WTC11 (cell line): ENCODE results near the gene B4GAT1. TPM values are rescaled to one million over a fixed set of nuclear protein-coding genes. Genes with fewer than 3 reads are reported as not detected.

Experiments used
- ATAC-seq: fragments of 200-7000 bp; cut with Tn5 transposase; 2 replicates; pipeline ENCODE4 v1.10.0; 2021; ENCODE audit warnings: mild to moderate bottlenecking, moderate library complexity
- CTCF ChIA-PET: fragments of 300-600 bp; sonication (Branson Sonifier 250); formaldehyde crosslinking; loops from one replicate; lab custom pipeline; 2021; ENCODE audit warnings: antibody characterized with exemption; lab: Charles Lee
- POLR2A ChIA-PET: fragments of 350-600 bp; sonication (Branson Sonifier 250); formaldehyde crosslinking; loops from one replicate; lab custom pipeline; 2021; ENCODE audit warnings: antibody characterized with exemption; lab: Charles Lee
- DNase-seq: peaks from one replicate; pipeline ENCODE4 v3.0.0; 2021; ENCODE audit warnings: low spot score
- H3K27ac Mint-ChIP-seq: 2 replicates; pipeline ENCODE4 v1.8.0; 2021; ENCODE audit warnings: mixed read lengths
- H3K27me3 Mint-ChIP-seq: 2 replicates; pipeline ENCODE4 v1.8.0; 2021; ENCODE audit warnings: low read depth, mild to moderate bottlenecking, moderate library complexity, mixed read lengths
- H3K36me3 Mint-ChIP-seq: 2 replicates; pipeline ENCODE4 v1.8.0; 2021; ENCODE audit warnings: mixed read lengths
- H3K4me1 Mint-ChIP-seq: 2 replicates; pipeline ENCODE4 v1.8.0; 2022; ENCODE audit warnings: mixed read lengths
- H3K4me3 Mint-ChIP-seq: 2 replicates; pipeline ENCODE4 v1.8.0; 2021; ENCODE audit warnings: mild to moderate bottlenecking, moderate library complexity, mixed read lengths
- H3K9me3 Mint-ChIP-seq: 2 replicates; pipeline ENCODE4 v1.8.0; 2021; ENCODE audit warnings: mixed read lengths
- CREB1 ChIP-seq: sonication (generic); formaldehyde crosslinking; IDR thresholded peaks from 2 replicates; pipeline ENCODE4 v1.8.0; 2023; ENCODE audit warnings: mild to moderate bottlenecking, missing genetic modification reagents
- CTCF ChIP-seq: fragments of 200-600 bp; IDR thresholded peaks from 2 replicates; pipeline ENCODE4 v1.8.0; 2022; ENCODE audit warnings: antibody characterized with exemption
- ERG ChIP-seq: fragments of 250-450 bp; sonication (Bioruptor Pico); IDR thresholded peaks from 2 replicates; pipeline ENCODE4 v1.8.0; 2021; ENCODE audit warnings: mild to moderate bottlenecking
- HMGXB4 ChIP-seq: sonication (generic); formaldehyde crosslinking; IDR thresholded peaks from 2 replicates; pipeline ENCODE4 v1.8.1; 2023; ENCODE audit warnings: mild to moderate bottlenecking, moderate library complexity, missing genetic modification reagents
- KAT7 ChIP-seq: sonication (generic); formaldehyde crosslinking; IDR thresholded peaks from 2 replicates; pipeline ENCODE4 v1.8.1; 2023; ENCODE audit warnings: missing genetic modification reagents, mild to moderate bottlenecking, borderline replicate concordance
- NFE2L1 ChIP-seq: sonication (generic); formaldehyde crosslinking; IDR thresholded peaks from 2 replicates; pipeline ENCODE4 v1.8.1; 2023; ENCODE audit warnings: missing genetic modification reagents
- NFYB ChIP-seq: sonication (generic); formaldehyde crosslinking; conservative IDR thresholded peaks from 2 replicates; pipeline ENCODE4 v1.8.0; 2022; ENCODE audit warnings: low read depth, missing genetic modification reagents
- NR1H2 ChIP-seq: sonication (generic); formaldehyde crosslinking; IDR thresholded peaks from 2 replicates; pipeline ENCODE4 v1.9.0; 2021; ENCODE audit warnings: mild to moderate bottlenecking, moderate library complexity, missing genetic modification reagents
- RELA ChIP-seq: sonication (generic); formaldehyde crosslinking; IDR thresholded peaks from 2 replicates; pipeline ENCODE4 v1.8.1; 2022; ENCODE audit warnings: missing genetic modification reagents, mild to moderate bottlenecking, borderline replicate concordance
- SP1 ChIP-seq: sonication (generic); formaldehyde crosslinking; conservative IDR thresholded peaks from 2 replicates; pipeline ENCODE4 v1.8.1; 2022; ENCODE audit warnings: missing genetic modification reagents
- STAT6 ChIP-seq: sonication (generic); formaldehyde crosslinking; conservative IDR thresholded peaks from 2 replicates; pipeline ENCODE4 v1.8.1; 2023; ENCODE audit warnings: mild to moderate bottlenecking, low read depth, missing genetic modification reagents, moderate library complexity
- ZNF396 ChIP-seq: fragments of 250-450 bp; sonication (Bioruptor Pico); IDR thresholded peaks from 2 replicates; pipeline ENCODE4 v1.8.0; 2021; ENCODE audit warnings: mild to moderate bottlenecking, moderate library complexity, borderline replicate concordance
- total RNA-seq: library from RNA; stranded (reverse); gene quantifications from 3 replicates; pipeline ENCODE4 v1.2.3, GENCODE V29; 2021
- TF ChIP-seq, protein P1 (sequence below): sonication (generic); formaldehyde crosslinking; IDR thresholded peaks from 2 replicates; pipeline ENCODE4 v1.8.1; 2022; ENCODE audit warnings: mild to moderate bottlenecking, missing genetic modification reagents, moderate library complexity, borderline replicate concordance

The B4GAT1 gene
- total RNA-seq, 1 experiment from 2014 or later: 34.1 TPM

DNA sequence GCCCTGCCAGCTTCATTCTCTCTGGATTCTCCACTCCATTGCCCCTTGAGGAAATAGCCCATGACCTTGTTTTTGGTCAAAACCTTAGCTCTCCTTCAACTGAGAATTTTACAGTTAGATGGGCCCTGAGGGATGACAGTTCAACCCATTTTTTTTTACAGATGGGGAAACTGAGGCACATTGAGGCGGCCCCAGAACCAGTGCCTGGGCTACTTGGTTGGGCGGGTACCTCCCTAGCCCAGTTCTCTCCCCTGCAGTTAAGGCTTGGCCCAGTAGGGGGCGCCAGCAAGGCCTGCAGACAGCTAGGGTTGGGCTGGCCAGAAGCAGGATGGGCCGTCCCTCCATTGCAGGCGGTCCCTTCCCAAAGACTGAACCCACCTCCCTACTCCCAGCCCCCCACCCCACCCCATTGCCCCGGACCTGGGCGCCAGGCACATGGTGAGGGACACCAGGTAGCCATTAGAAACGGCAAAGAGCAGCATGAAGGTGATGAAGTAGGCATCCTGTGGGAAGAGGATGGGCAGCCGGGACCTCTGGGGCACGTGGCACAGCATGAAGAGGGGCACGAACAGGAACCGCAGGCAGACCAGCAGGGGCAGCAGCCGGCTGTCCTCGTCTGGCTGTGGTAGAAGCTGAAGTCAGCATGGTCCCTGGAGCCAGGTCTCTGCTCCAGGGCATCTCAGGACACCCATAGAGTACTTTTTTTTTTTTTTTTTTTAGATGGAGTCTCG lies 16.5 kb upstream of the B4GAT1 start (continued):
- TF ChIP-seq CTCF (peak; percentile 97), KAT7 (CRISPR knock-in tag) (no peak), SP1 (CRISPR knock-in tag) (no peak), STAT6 (CRISPR knock-in tag) (no peak), NFYB (CRISPR knock-in tag) (no peak), ERG (CRISPR knock-in tag) (0 out of 2 replicates have a peak, but pooled peaks have one; percentile 1)
- TF ChIP-seq, all 79 proteins: peak for 9

DNA sequence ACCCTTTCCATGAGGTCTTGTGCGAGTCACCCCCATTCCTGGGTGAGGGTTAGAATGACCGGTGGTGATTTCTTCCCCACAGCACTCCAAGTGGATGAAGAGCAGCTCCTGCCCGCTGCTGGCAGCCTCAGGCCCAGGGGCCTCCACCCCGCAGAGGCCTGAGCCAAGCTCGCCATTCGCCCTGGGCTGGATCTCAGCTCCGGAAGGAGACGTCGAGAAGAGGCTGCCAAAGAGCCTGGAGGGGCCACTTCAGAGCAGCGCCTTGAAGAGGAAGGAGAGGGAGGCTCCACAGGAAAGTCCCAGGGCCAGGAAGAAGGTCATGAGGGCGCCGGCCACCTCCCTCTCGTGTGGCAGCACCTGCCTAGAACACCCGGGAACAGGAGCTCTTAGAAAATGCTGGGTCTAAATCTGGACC lies 15.8 kb upstream of the B4GAT1 start:
- Mint-ChIP-seq H3K4me1 (peaks cover 8% of the 10 kb centered on the region), H3K27me3 (no peaks in the 10 kb centered on the region), H3K27ac (no peak overlapping the region)
- TF ChIP-seq ZNF396 (CRISPR knock-in tag) (no peak), HMGXB4 (CRISPR knock-in tag) (no peak), CREB1 (CRISPR knock-in tag) (no peak), RELA (CRISPR knock-in tag) (no peak), NFE2L1 (no peak), NR1H2 (CRISPR knock-in tag) (no peak)
- TF ChIP-seq, protein P1, sequence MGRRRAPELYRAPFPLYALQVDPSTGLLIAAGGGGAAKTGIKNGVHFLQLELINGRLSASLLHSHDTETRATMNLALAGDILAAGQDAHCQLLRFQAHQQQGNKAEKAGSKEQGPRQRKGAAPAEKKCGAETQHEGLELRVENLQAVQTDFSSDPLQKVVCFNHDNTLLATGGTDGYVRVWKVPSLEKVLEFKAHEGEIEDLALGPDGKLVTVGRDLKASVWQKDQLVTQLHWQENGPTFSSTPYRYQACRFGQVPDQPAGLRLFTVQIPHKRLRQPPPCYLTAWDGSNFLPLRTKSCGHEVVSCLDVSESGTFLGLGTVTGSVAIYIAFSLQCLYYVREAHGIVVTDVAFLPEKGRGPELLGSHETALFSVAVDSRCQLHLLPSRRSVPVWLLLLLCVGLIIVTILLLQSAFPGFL (CRISPR knock-in tag): no peak
- TF ChIP-seq, all 79 proteins: peak for 0
- ChIA-PET CTCF (interaction anchor here (0.6 to 4.5 kb wide), 19 partner anchors 9 to 81 kb away, joined by 3 to 38 read pairs (median 6); partner anchors contain the start of genes B4GAT1, BRMS1, CD248 and RIN1), POLR2A (no interaction called here)
- H3K4me3 Mint-ChIP-seq: no peak overlapping the region
- H3K36me3 Mint-ChIP-seq: peaks cover 32% of the 10 kb centered on the region
- no peaks in the 10 kb centered on the region for H3K9me3 Mint-ChIP-seq
- DNase-seq (no peak), ATAC-seq (no peak)
